SK-N-SH treated with all-trans-retinoic acid at 6 μM for 48 hours (cell line): ENCODE data around the gene GPX3.

Experiments used
- ATAC-seq: fragments of 200-7000 bp; cut with Tn5 transposase; 3 replicates; pipeline ENCODE4 v1.9.1; 2020; ENCODE audit warnings: mild to moderate bottlenecking, moderate library complexity
- ARNTL ChIP-seq: fragments of 450-650 bp; formaldehyde crosslinking; IDR thresholded peaks from 2 replicates; pipeline ENCODE4 v1.5.0; 2020; ENCODE audit warnings: low read depth, mild to moderate bottlenecking, moderate library complexity, borderline replicate concordance
- BACH2 ChIP-seq: fragments of 250-450 bp; sonication (Bioruptor Pico); IDR thresholded peaks from 2 replicates; pipeline ENCODE4 v1.9.0; 2021; ENCODE audit warnings: mild to moderate bottlenecking, borderline replicate concordance
- CREB5 ChIP-seq: fragments of 250-450 bp; sonication (Bioruptor Pico); IDR thresholded peaks from 2 replicates; pipeline ENCODE4 v1.5.1; 2020; ENCODE audit warnings: low read depth, mild to moderate bottlenecking, moderate library complexity
- CSDC2 ChIP-seq: fragments of 250-450 bp; sonication (Bioruptor Pico); IDR thresholded peaks from 2 replicates; pipeline ENCODE4 v1.5.0; 2020; ENCODE audit warnings: mild to moderate bottlenecking, moderate library complexity
- CSRNP3 ChIP-seq: fragments of 250-450 bp; sonication (Bioruptor Pico); IDR thresholded peaks from 2 replicates; pipeline ENCODE4 v1.5.1; 2021; ENCODE audit warnings: mild to moderate bottlenecking, moderate library complexity
- ESRRG ChIP-seq: fragments of 250-450 bp; sonication (Bioruptor Pico); IDR thresholded peaks from 2 replicates; pipeline ENCODE4 v1.6.1; 2021; ENCODE audit warnings: mild to moderate bottlenecking
- GLIS3 ChIP-seq: fragments of 250-450 bp; sonication (Bioruptor Pico); IDR thresholded peaks from 2 replicates; pipeline ENCODE4 v1.5.0; 2020; ENCODE audit warnings: mild to moderate bottlenecking, moderate library complexity
- OSR1 ChIP-seq: fragments of 250-450 bp; sonication (Bioruptor Pico); IDR thresholded peaks from 2 replicates; pipeline ENCODE4 v1.8.0; 2022; ENCODE audit warnings: moderate library complexity, mild to moderate bottlenecking, inconsistent platforms
- PATZ1 ChIP-seq: fragments of 250-450 bp; sonication (Bioruptor Pico); IDR thresholded peaks from 2 replicates; pipeline ENCODE4 v1.8.0; 2020; ENCODE audit warnings: mild to moderate bottlenecking, moderate library complexity, borderline replicate concordance
- PPARA ChIP-seq: fragments of 250-450 bp; sonication (Bioruptor Pico); IDR thresholded peaks from 2 replicates; pipeline ENCODE4 v1.5.0; 2020; ENCODE audit warnings: mild to moderate bottlenecking, borderline replicate concordance
- RARB ChIP-seq: fragments of 250-450 bp; sonication (Bioruptor Pico); IDR thresholded peaks from 2 replicates; pipeline ENCODE4 v1.8.0; 2021; ENCODE audit warnings: mild to moderate bottlenecking, moderate library complexity
- SNAI2 ChIP-seq: fragments of 250-450 bp; sonication (Bioruptor Pico); IDR thresholded peaks from 2 replicates; pipeline ENCODE4 v1.5.0; 2020; ENCODE audit warnings: mild to moderate bottlenecking, moderate library complexity
- TCF4 ChIP-seq: fragments of 250-450 bp; sonication (Bioruptor Pico); IDR thresholded peaks from 2 replicates; pipeline ENCODE4 v1.8.0; 2021; ENCODE audit warnings: mild to moderate bottlenecking, moderate library complexity, borderline replicate concordance
- TOX ChIP-seq: fragments of 250-450 bp; sonication (Bioruptor Pico); IDR thresholded peaks from 2 replicates; pipeline ENCODE4 v1.8.0; 2021; ENCODE audit warnings: mild to moderate bottlenecking, moderate library complexity, borderline replicate concordance
- TSHZ2 ChIP-seq: fragments of 250-450 bp; sonication (Bioruptor Pico); IDR thresholded peaks from 2 replicates; pipeline ENCODE4 v1.5.0; 2020; ENCODE audit warnings: mild to moderate bottlenecking, moderate library complexity
- ZC3H10 ChIP-seq: fragments of 250-450 bp; sonication (Bioruptor Pico); IDR thresholded peaks from 2 replicates; pipeline ENCODE4 v1.5.1; 2021; ENCODE audit warnings: mild to moderate bottlenecking, moderate library complexity
- ZFP3 ChIP-seq: fragments of 250-450 bp; sonication (Bioruptor Pico); IDR thresholded peaks from 2 replicates; pipeline ENCODE4 v1.5.0; 2020; ENCODE audit warnings: mild to moderate bottlenecking, moderate library complexity
- ZFP30 ChIP-seq: fragments of 450-650 bp; formaldehyde crosslinking; IDR thresholded peaks from 2 replicates; pipeline ENCODE4 v1.5.0; 2022; ENCODE audit warnings: mild to moderate bottlenecking, moderate library complexity
- ZNF565 ChIP-seq: fragments of 450-650 bp; formaldehyde crosslinking; conservative IDR thresholded peaks from 2 replicates; pipeline ENCODE4 v1.5.0; 2020; ENCODE audit warnings: low read depth, mild to moderate bottlenecking, moderate library complexity
- ZNF8 ChIP-seq: fragments of 450-650 bp; formaldehyde crosslinking; IDR thresholded peaks from 2 replicates; pipeline ENCODE4 v1.5.0; 2020; ENCODE audit warnings: mild to moderate bottlenecking, moderate library complexity

GPX3 gene

GRCh38 chr5:151048526-151048925, 28.1 kb downstream of the GPX3 start:
- TF ChIP-seq CSRNP3 (CRISPR knock-in tag) (no peak), ZFP30 (CRISPR knock-in tag) (no peak), PATZ1 (CRISPR knock-in tag) (no peak), ESRRG (no peak), ZNF565 (no peak), OSR1 (CRISPR knock-in tag) (no peak), ZC3H10 (CRISPR knock-in tag) (no peak), PPARA (CRISPR knock-in tag) (no peak), ZNF8 (CRISPR knock-in tag) (no peak), ZFP3 (CRISPR knock-in tag) (no peak), TSHZ2 (no peak), SNAI2 (CRISPR knock-in tag) (no peak), CSDC2 (no peak)
- TF ChIP-seq, all 23 proteins: peak for 0
- peak; percentile 34; the same call in 2 of the 3 replicates for ATAC-seq

- no peak for TF ChIP-seq ZFP3 (CRISPR knock-in tag)
- no peak for TF ChIP-seq PATZ1 (CRISPR knock-in tag)
- TF ChIP-seq ZNF8 (CRISPR knock-in tag) = no peak
- no peak for TF ChIP-seq OSR1 (CRISPR knock-in tag)
- no peak for TF ChIP-seq PPARA (CRISPR knock-in tag)
- no peak for TF ChIP-seq CREB5 (CRISPR knock-in tag)
- no peak for TF ChIP-seq SNAI2 (CRISPR knock-in tag)
- no peak for TF ChIP-seq RARB
- no peak for TF ChIP-seq GLIS3
- no peak for TF ChIP-seq TSHZ2
- TF ChIP-seq ZFP30 (CRISPR knock-in tag) = no peak
- TF ChIP-seq BACH2 (CRISPR knock-in tag) = no peak
- TF ChIP-seq TOX (CRISPR knock-in tag) = no peak
- no peak for TF ChIP-seq CSDC2
- TF ChIP-seq CSRNP3 (CRISPR knock-in tag) = no peak
- TF ChIP-seq TCF4 (CRISPR knock-in tag) = no peak
- TF ChIP-seq ZC3H10 (CRISPR knock-in tag) = no peak
- no peak for TF ChIP-seq ARNTL
- peak; percentile 94 for ATAC-seq
Observed at GRCh38 chr5:151051066-151051930, 30.9 kb downstream of the GPX3 start.
